Measurements from ENCODE around the gene GNG4.

The GNG4 gene

DNA sequence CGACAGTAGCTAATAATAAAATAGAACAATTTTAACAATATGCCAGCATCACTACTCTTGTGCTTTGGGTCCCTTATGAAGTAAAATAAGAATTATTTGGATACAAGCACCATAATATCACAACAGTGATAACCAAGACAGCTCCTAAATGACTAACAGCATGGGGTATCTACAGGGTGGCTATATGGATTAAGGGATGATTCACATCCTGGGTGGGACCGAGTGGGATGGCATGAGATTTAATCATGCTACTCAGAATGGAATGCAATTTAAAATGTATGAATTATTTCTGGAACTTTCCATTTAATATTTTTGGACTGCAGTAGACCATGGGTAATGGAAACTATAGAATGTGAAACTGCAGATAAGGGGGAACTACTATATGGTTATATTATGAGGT is 117.2 kb downstream of the GNG4 start:
- TF ChIP-seq, protein P1, sequence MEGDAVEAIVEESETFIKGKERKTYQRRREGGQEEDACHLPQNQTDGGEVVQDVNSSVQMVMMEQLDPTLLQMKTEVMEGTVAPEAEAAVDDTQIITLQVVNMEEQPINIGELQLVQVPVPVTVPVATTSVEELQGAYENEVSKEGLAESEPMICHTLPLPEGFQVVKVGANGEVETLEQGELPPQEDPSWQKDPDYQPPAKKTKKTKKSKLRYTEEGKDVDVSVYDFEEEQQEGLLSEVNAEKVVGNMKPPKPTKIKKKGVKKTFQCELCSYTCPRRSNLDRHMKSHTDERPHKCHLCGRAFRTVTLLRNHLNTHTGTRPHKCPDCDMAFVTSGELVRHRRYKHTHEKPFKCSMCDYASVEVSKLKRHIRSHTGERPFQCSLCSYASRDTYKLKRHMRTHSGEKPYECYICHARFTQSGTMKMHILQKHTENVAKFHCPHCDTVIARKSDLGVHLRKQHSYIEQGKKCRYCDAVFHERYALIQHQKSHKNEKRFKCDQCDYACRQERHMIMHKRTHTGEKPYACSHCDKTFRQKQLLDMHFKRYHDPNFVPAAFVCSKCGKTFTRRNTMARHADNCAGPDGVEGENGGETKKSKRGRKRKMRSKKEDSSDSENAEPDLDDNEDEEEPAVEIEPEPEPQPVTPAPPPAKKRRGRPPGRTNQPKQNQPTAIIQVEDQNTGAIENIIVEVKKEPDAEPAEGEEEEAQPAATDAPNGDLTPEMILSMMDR (conservative IDR thresholded peaks at IDR 0.05; ENCODE audit: low read length): no peak
- H3K4me3 ChIP-seq (ENCODE audit: low read length): no peak overlapping the region
- DNase-seq (ENCODE audit: low read depth): peak; percentile 44

DNA sequence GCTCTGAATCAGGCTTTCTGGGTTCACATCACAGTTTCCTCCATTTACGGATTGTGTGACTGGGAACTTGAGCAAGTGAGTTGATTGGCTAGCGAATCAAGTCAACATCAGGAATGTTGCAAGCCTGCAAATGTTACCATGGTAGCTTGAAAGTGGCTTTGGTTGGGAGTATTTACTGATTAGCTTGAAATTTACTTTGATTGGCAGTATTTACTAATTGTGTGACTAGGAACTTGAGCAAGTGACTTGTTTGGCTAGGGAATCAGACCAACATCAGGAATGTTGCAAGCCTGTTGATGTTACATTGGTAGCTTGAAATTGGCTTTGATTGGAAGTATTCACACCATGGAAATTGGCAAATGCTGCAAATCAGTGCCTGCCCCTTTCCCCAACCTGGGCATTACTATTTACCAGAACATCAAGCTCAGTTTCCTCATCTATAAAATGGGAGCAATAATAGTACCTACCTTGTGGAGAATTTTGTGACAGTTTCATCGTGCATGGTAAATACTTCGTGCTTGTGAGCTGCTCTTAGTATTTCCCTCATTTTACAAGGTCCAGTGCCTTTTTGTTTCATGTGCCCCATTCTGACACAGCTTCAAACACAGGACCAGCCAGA is 122.3 kb downstream of the GNG4 start:
- TF ChIP-seq, protein P1 (conservative IDR thresholded peaks at IDR 0.05; ENCODE audit: low read length): no peak
- no peak overlapping the region for H3K4me3 ChIP-seq (ENCODE audit: low read length)
- peak; percentile 39 for DNase-seq (ENCODE audit: low read depth)

DNA sequence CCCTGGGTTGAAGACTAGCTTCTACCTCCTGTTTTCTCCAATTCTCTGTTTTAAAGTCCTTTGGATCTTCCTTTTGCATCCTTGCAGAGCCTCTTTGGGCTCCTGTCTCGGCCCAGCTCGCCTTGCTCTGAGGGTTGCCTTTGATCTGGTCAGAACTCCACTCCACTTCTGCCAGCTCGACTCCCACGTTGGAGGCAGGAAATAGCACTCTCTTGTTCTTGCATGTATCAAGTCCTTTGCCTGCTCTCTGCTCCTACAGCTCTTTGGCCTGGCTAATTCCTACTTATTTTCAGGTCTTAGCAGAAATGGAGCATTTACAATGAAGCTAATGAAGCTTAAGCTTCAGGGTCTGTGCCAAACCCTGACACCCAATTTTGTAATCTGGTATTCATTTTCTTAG is 124.3 kb downstream of the GNG4 start:
- H3K4me3 ChIP-seq (ENCODE audit: low read length): no peak overlapping the region
- TF ChIP-seq, protein P1 (conservative IDR thresholded peaks at IDR 0.05; ENCODE audit: low read length): no peak
- no peak for DNase-seq (ENCODE audit: low read depth)

DNA sequence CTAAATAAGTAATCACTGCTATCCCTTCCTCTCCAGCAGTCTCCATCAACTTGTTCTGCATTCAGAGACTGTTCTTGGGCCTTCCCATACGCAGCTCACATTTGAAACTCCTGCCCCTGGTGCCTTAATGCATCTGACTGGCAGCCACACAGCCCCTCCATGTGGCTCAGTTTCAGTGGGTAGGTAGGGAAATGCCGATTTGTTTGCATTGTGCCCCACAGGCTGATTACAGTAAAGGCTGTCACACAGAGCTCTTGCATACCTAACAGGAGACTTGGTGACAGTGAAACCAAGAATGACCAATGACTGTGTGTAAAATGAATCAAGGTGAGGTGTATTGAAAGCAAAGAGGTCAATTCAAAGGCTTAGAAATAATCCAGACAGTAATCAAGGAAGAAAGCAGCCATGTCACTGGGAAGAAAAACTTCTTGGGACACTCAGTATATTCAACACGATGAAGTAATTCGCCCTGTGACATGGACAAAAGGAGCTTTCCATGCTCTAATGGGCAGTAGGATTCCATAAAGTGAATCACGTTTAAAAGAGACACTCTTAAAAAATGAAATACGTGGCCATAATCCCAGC is 132.6 kb downstream of the GNG4 start:
- H3K4me3 ChIP-seq (ENCODE audit: low read length): no peak overlapping the region
- no peak for DNase-seq (ENCODE audit: low read depth)
- TF ChIP-seq, protein P1 (conservative IDR thresholded peaks at IDR 0.05; ENCODE audit: low read length): no peak

DNA sequence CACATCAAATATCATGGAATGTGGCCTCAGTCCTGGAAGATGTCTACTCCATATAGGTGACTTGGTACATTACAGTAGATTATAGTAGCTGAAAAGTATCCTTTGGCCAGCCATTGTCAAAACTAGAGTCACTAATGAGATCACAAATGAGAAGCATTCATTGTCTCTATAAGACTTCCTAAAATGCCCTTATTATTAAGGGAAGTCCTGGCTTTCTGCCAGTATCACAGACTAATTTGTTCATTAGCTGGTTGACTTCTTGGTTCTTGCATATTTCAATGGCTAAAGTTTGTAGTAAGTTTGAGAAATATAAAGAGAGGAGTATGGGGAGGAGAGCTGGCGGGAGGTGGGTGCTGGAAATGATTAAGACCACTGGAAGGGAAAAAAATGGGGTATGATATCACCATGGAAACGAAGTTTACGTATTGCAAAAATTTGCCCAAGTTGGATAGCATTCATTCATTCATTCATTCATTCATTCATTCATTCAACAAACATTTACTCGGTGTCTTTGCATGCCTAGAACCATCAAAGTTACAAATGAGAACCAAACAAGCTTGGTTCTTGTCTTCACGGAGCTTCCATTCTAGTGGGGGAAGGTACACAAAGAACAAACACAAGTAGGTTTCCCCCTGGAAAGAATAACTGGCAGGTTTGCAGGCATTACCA is 133.6 kb downstream of the GNG4 start:
- DNase-seq (ENCODE audit: low read depth): no peak
- TF ChIP-seq, protein P1 (conservative IDR thresholded peaks at IDR 0.05; ENCODE audit: low read length): no peak
- no peak overlapping the region for H3K4me3 ChIP-seq (ENCODE audit: low read length)

DNA sequence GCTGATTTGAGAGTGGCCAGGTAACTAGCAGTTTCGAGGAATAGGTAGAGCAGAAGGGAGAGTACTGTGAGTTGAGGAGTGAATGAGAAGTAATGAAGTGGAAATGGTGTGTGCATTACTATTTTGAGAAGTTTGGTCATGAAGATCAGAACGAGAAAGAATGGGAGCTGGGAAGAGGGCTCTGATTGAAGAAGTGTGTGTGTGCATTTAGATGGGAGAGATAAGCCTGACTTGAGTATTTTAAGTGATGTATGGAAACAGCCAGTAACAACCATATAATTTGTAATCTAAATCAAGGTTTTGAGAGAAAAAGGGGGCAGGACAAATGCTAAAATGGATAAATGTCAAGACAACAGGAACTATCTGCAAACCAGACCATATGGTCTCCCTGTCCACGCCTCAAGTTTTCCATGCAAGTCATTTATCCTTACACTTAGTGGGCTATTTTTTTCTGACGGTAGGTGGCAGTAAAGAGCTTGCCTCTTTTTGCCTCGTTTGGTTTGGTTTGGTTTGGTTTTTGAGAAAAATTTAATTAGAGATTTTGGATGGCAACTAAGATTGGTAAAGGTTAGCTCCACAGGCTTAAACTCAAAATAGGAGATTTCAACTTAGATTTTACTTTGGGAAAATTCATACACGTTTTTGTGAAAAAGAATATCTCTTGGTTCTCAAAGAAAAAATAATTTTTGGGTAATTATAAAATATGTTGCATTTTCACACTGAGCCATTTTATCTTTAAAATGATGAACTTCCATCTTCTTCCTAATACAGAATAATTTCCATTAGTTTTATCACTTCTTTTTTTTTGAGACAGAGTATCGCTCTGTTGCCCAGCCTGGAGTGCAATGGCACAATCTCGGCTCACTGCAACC is 135.9 kb downstream of the GNG4 start:
- no peak overlapping the region for H3K4me3 ChIP-seq (ENCODE audit: low read length)
- TF ChIP-seq, protein P1 (conservative IDR thresholded peaks at IDR 0.05; ENCODE audit: low read length): peak; percentile 94
- peak; percentile 74 for DNase-seq (ENCODE audit: low read depth)
